Measurements from ENCODE around the gene MLXIP. TPM values are rescaled to one million over a fixed set of nuclear protein-coding genes. Genes with fewer than 3 reads are reported as not detected.

Gene MLXIP
- total and polyA plus RNA-seq, 2 of the 8 experiments (the other 6 are each of a cell fraction or from before 2014, with no cell fraction given): 5.5 to 40.5 TPM

GRCh38 chr12:122078141-122079032 lies at the start of gene MLXIP (continued):
- TF ChIP-seq CHD7 (IDR thresholded peaks at IDR 0.05; ENCODE audit: insufficient replicate concordance, low read length) (no peak), TAF1 (IDR thresholded peaks at IDR 0.05; ENCODE audit: low read depth, low read length) (peak; percentile 55; the same call in 1 of the 2 replicates), CEBPB (IDR thresholded peaks at IDR 0.05; ENCODE audit: low read depth, low read length) (no peak), NANOG (IDR thresholded peaks at IDR 0.05; ENCODE audit: insufficient read depth, low read depth, low read length, poor library complexity, severe bottlenecking) (no peak), POLR2AphosphoS5 (IDR thresholded peaks at IDR 0.05; ENCODE audit: low read depth, low read length) (0 out of 2 replicates have a peak, but pooled peaks have one; percentile 9), BACH1 (IDR thresholded peaks at IDR 0.05; ENCODE audit: low read length) (peak; percentile 21)
- TF ChIP-seq, protein P1, sequence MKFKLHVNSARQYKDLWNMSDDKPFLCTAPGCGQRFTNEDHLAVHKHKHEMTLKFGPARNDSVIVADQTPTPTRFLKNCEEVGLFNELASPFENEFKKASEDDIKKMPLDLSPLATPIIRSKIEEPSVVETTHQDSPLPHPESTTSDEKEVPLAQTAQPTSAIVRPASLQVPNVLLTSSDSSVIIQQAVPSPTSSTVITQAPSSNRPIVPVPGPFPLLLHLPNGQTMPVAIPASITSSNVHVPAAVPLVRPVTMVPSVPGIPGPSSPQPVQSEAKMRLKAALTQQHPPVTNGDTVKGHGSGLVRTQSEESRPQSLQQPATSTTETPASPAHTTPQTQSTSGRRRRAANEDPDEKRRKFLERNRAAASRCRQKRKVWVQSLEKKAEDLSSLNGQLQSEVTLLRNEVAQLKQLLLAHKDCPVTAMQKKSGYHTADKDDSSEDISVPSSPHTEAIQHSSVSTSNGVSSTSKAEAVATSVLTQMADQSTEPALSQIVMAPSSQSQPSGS (IDR thresholded peaks at IDR 0.05; ENCODE audit: low read length): 0 out of 2 replicates have a peak, but pooled peaks have one; percentile 1
